Measurements from ENCODE around the gene DISP2.

DISP2 gene

DNA sequence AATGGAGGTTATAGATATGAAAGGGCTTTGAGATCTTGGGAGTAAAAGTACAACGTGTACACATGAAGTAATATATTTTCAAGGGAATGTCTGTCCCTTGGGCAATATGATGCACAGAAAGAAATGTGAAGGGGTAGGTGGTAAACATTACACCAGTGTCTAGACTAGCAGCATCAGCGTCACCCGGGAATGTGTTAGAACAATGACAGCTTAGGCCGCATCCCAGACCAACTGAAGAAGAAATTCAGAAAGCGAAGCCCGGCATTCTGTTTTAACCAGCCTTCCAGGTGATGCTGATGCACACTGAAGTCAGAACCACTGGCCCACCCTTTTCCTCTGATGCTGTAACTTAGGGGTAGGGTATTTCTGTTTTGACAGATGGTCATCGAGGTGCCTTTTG is 28.2 kb upstream of the DISP2 start:
- no peak for DNase-seq

DNA sequence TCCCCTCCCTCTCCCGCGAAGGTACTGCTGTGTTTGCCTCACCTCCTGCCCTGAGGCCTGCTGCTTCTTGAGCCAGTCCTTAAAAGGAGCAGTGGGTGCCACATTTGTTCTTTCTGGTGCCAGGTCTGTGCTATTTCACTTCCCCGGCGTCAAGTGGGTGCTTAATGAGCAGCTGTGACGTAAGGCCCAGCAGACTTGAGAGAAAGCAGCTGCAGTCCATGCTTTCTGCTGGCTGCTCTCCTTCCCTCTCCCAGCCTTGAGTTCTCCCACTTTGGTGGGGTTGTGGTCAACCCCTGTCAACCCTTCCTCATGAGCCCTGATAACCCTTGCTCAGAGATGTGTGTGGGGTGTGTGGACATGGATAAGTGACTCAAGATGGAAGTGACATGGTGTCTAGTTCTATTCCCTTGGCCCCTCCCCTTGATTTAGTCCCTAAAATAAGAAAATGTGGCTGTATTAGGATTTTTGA is 27.6 kb upstream of the DISP2 start:
- DNase-seq: no peak

DNA sequence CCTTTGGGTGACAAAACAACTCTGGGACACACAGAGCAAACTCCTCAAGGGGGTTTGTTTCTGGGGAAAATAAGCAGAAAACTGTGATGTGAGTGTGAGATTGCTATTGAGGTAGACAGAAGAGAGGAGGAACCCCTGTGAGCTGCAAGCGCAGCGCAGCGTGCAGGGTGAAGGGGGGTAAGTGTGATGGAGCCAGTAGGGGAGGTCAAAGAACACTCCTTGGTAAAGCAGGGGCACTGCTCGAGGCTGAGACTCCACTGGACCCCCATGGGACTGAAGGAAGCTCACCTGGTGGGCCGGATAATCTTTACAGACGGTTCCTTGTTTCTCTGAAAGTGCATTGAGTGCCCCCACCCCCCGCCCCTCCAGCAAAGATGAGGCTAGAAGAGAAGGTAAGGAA is 27.0 kb upstream of the DISP2 start:
- DNase-seq: no peak

DNA sequence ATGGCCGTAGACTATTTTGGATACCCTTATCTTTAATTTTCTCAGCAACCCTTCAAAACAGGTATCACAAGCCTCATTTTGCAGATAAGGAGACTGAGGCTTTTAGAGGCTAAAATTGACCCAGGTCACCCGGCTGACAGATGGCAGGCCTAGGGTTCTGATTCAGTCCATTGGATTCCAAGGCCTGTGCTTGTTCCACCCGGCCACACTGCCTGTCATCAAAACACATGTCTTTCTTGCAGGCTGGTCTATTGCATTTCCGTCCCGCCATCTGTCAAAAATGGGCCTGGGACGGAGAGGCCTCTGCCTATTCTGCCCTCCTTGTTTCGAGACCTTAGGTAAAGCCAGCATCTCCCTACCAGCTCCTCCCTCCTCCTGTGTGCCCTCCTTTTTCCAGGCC is 26.4 kb upstream of the DISP2 start:
- DNase-seq: no peak

DNA sequence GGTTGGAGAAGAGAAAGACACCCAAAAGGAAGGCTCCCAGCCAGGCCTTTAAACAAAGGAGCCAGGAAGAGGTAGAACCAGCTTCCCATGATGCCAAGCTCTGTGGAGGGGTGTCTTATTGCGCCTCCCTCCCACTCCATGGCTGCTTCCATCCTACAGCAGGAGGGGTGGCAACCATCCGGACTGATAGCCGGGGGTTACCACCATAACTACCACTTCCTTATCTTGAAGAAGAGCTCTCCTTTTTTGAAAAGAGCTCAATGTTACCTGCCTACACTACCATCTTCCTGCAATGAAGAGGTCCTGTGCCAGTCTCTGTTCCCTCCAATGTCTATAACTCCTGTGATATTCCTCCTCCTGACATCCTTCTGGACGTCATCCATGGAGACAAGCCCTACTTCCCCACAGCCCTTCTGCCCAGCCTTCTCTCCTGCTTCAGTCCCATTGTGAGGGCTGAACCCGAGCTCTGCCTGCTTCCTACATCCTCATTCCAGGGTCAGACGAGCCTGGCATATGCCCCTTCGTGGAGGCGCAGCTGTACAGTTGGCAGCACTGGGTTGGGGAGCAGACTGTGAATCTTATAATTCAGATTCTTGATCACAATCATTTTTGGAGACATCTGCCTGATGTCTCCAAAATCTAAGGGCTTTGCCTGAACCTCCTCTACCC is 25.8 kb upstream of the DISP2 start:
- no peak for DNase-seq

DNA sequence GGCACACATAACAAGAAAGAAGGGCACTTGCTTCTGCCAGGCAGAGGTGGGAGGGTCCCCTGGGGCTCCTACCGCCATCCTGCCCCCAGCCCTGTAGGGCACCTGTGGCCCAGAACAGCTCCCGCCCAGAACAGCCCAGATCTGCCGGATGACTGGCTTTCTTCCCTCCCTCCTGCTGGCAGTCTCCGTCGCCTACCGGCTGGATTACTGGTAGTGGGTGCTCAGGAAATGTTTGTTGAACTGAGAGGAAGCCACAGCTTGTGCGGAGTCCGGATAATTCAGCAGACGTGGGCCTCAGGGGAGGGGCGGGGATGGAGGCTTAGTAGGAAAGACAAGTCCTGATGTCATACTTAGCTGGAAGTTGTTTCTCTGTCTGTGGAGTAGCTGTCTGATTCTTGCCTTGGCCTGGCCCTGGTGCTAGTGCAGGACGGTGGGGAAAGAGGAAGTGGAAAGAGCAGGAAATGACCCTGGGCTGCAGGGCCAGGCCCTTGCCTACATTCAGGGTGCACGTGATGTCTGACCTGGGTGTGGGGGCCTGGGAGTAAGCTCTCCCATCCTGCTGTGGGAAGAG is 24.0 kb upstream of the DISP2 start:
- peak; percentile 76 for DNase-seq

DNA sequence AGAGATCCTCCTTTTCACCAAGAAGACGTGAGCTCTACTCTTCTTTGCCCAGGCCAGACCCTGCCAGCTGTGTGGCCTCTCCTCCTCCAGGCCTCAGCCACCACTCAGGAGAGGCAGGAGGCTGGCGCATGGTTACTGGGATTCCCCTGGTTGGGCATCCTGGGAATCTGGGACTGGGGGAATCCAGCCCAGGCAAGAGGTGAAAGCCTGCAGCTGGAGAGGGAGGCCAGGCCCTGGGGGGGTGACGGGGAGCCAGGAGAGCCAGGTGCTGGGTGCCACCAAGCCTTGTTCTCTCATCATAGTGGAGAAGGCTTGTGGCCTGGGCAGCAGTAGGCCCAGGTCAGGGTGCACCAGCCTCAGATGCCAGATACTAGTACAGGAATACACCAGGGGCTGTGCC is 23.5 kb upstream of the DISP2 start:
- no peak for DNase-seq

DNA sequence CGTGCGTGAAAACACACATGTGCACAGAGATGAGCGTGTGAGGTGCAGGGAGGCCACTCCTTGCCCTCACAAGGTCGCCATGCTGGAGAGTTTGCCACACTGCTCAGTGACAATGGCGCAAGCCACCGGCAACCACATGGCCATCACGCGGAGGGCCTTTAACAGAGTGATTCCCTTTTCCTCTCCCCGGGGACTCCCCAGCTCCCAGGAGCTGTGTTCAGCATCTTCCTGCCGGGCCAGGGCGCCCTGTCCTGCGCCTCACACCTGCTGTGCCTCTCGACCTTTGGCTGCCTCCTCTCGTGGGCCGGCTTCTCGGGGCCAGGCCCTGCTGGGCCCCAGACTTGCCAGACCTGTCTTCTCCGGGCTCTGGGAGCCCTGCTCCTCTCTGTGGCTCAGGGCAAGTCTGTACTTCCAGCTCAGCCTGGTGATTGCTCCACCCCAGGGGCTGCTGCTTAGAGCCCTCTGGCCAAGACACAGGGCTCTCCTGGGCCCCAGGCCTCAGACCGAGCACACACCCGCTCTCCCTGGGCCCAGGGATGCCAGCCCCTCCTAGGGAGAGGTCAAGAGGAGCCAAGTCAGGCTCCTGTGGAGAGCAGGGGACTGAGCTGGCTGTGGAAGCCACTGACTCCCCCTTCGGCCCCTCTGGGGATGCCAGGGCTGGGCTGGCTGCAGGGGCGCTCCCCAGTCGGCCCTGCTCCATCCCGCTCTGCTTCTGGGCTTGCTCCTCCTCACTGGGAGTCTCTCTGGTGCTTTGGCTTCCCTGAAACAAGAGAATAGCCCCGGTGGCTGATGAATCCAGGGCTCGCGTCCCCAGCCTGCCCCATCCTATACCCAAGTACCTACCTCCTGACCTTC is 22.9 kb upstream of the DISP2 start:
- no peak for DNase-seq

DNA sequence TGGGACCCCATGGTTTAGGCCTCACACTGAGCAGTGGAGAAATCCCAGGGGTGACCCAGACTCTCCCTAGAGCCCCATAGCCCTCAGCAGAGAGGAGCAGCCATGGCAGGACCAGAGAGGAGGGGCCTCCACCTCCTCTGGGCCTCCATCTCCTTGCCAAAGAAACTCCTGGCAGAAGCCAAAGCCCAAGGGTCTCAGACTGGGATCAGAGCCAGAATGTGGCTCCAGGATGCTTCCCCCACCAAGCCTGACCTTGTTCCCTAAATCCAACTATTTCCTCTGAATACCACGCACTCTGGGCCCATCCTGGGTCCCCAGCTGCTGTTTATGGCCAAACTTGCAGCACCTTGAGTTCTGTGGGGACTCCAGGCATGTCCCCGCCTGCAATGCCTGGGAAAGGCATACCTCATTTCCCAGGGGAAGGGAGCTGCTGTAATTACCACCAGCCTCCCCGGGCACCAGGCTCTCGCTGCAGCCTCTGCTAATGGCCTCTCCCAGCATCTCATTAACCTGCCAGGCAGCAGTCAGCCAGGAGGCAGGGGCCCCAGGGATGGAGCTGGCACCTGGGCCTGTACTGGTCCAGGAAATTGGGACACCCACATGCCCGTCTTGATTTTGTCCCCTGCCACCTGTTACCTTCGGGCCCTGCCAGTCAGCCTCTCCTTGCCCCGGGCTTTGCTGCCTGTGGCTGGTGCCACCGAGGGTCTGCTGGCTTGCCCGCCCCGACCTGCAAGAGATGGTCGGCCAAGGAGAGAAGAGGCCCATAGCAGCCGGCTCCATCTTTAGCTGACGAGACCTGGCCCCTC is 21.9 kb upstream of the DISP2 start:
- DNase-seq: peak; percentile 96

DNA sequence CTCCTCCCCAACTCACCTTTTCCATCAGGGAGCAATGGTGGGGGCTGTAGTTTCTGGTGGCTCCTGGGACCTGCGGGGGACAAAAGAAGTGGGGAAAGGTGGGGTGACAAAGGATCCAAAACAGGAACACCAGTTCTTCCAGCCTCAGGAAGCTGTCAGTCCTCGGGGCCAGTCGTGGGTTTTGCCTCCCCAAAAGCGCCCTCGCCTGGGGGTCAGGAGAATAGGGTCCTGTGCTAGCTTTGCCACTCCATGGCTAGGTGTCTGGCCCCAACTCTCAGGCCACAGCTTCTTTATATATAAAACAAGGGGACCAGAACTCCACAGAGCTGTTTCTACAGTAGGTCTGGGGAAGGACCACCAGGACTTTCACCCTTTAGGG is 21.3 kb upstream of the DISP2 start:
- no peak for DNase-seq

DNA sequence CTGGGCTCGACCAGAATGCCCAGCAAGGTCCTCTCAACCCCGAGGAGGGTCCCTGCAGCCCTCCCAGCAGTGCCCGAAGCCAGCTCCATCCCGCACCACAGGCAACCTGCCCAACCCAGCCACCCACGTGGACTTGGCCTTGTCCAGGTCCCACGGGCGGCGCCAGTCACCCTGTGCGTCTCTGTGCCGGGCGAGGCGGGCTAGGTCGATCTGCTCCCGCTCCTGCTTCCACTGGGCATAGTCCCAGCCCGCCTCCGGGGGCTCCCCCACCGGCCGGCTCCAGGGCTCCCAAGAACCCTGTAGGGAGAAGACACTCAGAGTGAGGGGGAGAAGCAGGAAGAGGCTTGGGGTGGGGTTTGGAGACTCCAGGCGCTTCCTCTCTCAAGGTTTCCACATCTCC is 20.4 kb upstream of the DISP2 start:
- DNase-seq: no peak

DNA sequence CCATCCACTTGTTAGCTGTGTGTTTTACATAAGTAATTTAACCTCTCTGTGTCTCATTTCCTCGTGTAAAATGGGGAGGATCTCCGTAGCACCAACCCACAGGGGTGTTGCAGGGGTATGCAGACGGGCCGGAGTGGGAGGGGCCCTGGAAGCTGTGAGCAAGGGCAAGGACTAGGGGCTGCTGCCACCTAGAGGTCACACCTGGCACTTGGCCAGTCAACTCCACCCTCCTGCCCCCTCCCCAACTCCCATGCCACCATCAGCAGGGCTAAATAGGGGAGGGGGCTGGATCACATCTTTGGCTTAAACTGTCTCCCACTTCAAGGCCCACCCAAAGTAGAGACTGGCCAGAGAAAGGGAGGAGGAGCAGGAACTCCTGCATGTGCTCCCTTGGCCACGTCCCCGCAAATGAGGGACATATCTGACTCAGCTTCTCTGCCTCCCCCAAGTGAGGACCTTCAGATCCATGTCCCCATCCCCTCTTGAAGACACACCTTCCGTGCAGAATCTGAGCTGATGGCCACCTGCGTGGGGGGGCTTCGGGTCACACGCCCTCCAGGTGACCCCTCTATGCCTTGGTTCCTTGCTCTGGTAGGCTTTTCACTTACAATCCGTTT is 19.9 kb upstream of the DISP2 start:
- DNase-seq: peak; percentile 29

DNA sequence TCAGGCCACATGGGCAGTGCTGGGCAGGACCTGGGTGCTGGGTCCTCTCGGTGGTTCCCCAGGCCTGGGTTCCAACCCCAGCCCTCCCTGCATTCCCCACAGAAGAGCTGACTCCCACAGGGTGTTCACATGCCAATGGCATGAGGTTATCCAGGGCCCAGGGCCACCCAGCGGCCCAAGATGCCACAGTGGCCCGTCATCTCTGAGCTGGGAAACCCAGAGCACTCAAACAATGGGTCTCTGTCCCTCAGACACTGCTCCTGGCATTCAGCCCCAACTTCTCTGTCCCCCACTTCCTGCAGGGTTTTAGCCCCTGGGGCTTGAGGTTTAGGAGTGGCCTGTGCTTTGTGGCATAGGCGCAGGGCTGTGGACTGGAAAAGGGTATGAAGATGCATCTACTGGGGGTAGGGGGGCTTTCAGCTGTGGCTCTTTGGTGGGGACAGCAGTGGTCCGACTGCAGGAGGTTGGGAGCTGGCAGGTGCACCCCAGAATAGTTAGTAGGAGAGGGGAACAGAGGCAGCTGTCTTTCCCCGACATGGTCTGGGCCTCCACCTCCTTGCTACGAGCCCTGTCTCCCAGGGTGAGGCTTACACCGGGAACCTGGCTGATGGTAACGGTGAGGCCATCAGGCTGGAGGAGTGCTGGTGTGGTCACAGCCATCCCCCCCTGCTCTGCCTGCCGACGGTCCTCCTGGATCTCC is 18.9 kb upstream of the DISP2 start:
- DNase-seq: no peak

DNA sequence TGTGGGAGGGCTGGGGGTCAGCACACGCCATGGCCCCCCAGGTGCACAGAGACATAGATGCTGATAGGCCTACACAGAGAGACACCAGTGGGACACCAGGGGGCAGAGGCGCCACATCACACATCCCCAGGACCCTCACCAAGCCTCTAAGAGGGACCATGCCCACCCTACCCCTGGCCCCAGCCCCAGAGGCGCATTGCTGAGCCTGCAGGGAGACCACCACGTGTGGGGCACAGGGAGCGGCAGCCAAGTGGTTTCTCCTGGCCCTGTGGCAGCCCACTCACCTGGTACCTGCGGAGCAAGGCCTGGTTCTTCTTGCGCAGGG is 18.4 kb upstream of the DISP2 start:
- no peak for DNase-seq

DNA sequence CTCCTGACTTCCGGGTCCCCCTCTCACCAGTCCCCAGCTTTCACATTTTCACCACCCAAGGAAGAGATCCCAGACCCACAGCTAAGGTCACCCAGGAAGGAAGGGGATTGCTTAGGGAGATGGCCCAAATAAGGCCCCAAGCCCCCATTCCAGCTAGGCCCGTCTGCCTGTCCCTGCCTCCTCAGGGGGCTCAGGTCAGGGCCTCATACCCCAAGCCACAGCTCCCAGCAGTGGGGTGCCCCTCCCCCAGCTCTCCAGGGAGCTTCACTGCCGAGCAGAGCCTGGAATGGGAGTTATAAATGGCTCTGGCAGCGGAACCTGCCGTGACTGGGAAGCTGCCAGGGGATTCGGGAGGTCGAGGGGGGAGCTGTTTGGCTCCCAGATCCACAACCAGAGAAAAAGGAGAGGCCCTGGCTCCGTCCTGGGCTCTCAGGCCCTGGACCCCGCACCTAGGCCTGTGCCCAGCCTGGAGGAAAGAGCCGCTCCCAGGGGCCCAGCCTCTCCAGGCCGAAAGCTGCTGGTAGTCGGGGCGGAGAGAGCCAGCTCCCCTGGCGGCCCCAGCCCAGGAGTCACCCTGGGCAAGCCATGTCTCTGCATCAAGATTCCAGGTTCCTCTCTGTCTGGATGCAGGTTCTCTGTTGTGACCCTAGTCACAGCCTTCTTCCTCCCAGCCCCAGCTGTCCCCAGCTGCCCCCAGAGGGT is 17.8 kb upstream of the DISP2 start:
- peak; percentile 63 for DNase-seq

DNA sequence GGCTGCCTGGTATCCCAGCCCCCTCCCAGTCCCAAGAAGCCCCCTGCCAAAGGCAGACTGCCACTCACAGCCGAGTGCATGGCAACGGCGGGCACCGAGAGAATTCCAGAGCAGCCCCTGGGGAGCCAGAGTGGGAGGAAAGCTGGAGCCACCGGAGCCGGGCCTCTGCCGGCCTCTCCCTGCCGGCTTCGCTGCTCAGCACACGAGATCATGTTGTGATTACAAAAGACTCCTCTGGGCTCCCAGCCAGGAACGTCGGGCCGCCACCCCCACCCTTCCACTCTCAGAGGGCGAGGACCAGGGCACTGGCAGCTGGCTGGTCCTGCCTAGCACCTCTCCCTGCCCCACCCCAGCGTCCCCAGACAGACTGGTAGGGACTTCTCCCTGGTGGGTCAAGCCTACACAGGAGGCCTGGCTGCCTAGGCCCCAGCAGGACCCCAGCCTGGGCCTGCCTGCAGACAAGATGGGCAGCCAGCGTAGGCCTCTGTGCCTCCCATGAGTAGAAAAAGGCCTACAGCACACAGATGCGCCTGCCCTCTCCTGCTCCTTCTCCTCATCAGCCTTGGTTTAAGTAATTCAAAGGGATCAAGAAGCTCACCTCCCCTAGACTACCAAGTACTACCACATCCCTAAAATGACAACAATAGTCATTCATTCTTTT is 17.1 kb upstream of the DISP2 start, which contains the start of gene CCDC9B:
Gene CCDC9B, minus strand, starts transcription at position 200 of the 661 bp plus-strand sequence. Its CDS starts 120 bp downstream, at position 80.
- peak; percentile 90 for DNase-seq

DNA sequence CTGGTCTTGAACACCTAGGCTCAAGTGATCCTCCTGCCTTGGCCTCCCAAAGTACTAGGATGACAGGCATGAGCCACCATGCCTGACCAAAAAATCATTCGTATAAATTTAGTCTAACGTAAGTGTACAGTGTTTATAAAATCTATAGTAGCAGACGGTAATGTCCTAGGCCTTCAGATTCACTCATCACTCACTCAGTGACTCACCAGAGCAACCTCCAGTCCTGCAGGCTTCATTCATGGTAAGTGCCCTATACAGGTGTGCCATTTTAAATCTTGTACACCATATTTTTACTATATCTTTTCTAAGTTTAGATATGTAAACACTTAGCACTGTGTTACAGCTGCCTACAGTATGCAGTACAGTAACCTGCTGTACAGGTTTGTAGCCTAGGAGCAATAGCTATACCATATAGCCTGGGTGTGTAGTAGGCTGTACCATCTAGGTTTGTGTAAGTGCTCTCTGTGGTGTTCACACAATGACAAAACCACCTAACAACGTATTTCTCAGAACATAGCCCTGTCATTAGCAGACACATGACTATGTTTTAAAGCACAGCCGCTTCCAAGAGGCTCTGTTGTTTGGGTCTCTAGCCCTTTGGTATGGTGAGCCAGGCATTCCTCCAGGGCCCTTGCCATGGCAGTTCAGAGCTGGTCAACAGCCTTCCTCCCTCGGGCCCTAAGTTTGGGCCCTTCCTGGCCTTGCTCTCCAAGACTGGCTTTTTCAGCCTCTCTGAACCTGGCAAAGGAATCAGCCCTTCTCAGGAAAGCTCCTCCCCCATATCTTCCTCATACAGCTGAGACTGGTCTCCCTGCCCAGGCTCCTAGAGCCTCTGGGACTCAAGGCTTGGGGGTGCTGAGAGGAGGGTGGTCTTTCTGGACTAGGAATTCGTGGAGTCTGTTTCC is 15.4 kb upstream of the DISP2 start:
- DNase-seq: no peak

DNA sequence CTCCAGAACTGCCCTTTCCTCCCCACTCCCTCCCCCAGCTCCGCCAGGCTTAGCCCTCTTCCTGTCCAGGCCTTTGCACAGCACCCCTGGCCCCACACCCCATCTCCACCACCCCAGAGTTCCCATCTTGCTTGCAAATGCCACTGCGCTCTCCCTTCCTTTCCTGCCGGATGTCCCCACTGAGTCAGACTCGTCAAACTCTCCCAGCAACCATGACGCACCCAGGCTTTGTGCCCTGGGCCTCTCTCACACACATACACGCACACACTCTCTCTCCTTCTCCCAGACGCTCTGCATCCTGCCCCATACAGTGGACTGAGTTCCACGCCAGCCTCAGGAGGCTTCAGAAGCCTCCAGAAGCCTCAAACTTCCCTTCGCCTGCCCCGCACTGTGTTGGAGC is 14.5 kb upstream of the DISP2 start:
- DNase-seq: no peak

DNA sequence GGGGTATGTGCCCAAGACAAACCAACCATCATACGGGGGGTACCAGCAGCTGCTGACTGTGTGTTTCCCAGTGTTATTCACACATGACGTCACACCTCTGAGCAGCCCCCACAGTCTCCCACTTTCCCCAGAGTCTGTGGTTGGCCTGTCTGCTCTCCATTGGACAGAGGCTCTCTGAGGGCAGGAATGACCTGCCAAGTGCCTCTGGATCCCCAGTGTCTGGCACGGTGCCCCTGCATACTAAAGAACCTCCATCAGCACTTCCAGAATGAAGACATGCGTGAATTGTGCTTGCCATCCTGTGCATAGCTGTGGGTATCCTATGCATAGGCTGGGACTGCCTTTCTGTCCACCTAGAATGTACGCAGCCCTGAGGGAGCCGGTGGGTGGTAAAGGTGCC is 13.8 kb upstream of the DISP2 start:
- DNase-seq: no peak

DNA sequence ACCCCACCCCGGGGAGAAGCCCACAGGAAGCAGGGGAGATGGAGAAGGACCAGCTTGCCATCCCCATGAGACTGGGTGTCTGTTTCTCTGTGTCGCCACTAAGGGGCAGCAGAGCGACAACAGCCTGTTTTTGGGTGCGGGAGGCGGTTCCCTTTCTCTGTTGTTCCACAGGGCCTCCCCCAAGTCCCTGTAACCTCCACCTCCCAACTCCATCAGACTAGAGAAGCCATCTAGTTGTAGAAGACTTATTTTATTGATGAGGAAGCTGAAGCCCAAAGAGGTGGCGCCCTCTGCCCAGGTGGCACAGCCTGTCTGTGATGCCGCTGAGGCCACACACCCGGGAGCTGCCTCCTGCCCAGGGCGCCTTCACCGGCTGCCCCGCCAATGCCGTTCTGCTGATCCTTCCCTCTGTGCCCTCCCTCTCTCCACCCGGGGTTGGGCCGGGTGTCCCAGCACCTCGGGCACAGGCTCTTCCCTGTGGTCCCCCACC is 13.3 kb upstream of the DISP2 start:
- DNase-seq: peak; percentile 41

Data from NCI-H2171 (cell line).